OCI-LY3 (cell line): Measurements from ENCODE around the gene LMNTD1.

ENCODE experiments used
- H2AFZ ChIP-seq: fragments of 200-600, 300-600 bp; shearing (Covaris generic); 2 replicates; pipeline ENCODE4 v1.6.0; 2014; ENCODE audit warnings: antibody characterized with exemption, low read depth, low read length
- H3K27ac ChIP-seq: fragments of 200-600, 300-600 bp; sonication (generic); 2 replicates; pipeline ENCODE4 v1.5.1; 2014; ENCODE audit warnings: mild to moderate bottlenecking, low read length, moderate library complexity, mixed read lengths
- H3K27me3 ChIP-seq: fragments of 200-600, 300-600 bp; sonication (generic); 2 replicates; pipeline ENCODE4 v1.6.1; 2014; ENCODE audit warnings: low read depth, low read length, mixed read lengths
- H3K36me3 ChIP-seq: fragments of 200-600, 300-600 bp; sonication (generic); replicated peaks from 2 replicates; pipeline ENCODE3; 2014; ENCODE audit warnings: low read depth, low read length, mixed read lengths
- H3K4me1 ChIP-seq: fragments of 300-600, 200-600 bp; sonication (generic); 2 replicates; pipeline ENCODE4 v1.6.1; 2014; ENCODE audit warnings: low read length, mixed read lengths
- H3K4me2 ChIP-seq: fragments of 200-600, 300-600 bp; sonication (generic); 2 replicates; pipeline ENCODE4 v1.6.1; 2014; ENCODE audit warnings: low read length, mixed read lengths
- H3K4me3 ChIP-seq: fragments of 300-600, 200-600 bp; sonication (generic); 2 replicates; pipeline ENCODE4 v1.5.1; 2014; ENCODE audit warnings: antibody characterized with exemption, mild to moderate bottlenecking, low read length, moderate library complexity
- H3K79me2 ChIP-seq: fragments of 300-600, 200-600 bp; shearing (Covaris generic); 2 replicates; pipeline ENCODE4 v1.6.1; 2014; ENCODE audit warnings: mild to moderate bottlenecking, low read length, mixed read lengths
- H3K9ac ChIP-seq: fragments of 300-600, 200-600 bp; shearing (Covaris generic); 2 replicates; pipeline ENCODE4 v1.6.0; 2014; ENCODE audit warnings: mild to moderate bottlenecking, low read length, moderate library complexity
- H3K9me3 ChIP-seq: fragments of 200-600, 300-600 bp; shearing (Covaris generic); 2 replicates; pipeline ENCODE4 v1.6.1; 2014; ENCODE audit warnings: low read length, mixed read lengths; ENCODE audit not compliant: insufficient read depth
- H4K20me1 ChIP-seq: fragments of 200-600, 300-600 bp; sonication (generic); 2 replicates; pipeline ENCODE4 v1.6.1; 2016; ENCODE audit warnings: low read length, mixed read lengths; ENCODE audit not compliant: insufficient read depth
- EZH2phosphoT487 ChIP-seq: fragments of 200-600 bp; shearing (Covaris generic); IDR thresholded peaks from 2 replicates; pipeline ENCODE4 v1.6.1; 2018; ENCODE audit warnings: antibody characterized with exemption, mixed run types, low read depth
- TF ChIP-seq, protein P1 (sequence below): fragments of 200-600, 300-600 bp; sonication (generic); IDR thresholded peaks from 2 replicates; pipeline ENCODE4 v1.5.1; 2014; ENCODE audit warnings: antibody characterized with exemption, low read length, low read depth

LMNTD1 gene

DNA sequence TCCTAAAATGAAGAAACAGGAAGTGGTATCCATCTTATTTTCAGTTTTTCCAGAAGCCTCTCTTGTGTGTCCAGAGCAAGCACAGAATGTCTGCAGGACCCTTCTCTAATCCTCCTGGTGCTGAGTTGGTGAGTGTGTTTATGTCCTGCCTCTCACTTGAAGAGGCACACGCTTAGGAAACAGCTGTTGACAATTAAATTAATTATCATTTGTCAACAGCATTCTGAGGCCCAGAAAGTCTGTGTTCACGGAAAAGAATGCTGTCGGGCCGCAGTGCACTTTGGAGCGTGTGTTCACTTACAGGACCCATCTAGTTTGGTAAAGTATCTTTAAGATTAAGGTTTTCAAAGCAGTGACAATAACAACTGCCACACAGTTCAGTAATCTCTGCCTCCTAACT, 70.5 kb downstream of the LMNTD1 start:
- TF ChIP-seq, protein P1, sequence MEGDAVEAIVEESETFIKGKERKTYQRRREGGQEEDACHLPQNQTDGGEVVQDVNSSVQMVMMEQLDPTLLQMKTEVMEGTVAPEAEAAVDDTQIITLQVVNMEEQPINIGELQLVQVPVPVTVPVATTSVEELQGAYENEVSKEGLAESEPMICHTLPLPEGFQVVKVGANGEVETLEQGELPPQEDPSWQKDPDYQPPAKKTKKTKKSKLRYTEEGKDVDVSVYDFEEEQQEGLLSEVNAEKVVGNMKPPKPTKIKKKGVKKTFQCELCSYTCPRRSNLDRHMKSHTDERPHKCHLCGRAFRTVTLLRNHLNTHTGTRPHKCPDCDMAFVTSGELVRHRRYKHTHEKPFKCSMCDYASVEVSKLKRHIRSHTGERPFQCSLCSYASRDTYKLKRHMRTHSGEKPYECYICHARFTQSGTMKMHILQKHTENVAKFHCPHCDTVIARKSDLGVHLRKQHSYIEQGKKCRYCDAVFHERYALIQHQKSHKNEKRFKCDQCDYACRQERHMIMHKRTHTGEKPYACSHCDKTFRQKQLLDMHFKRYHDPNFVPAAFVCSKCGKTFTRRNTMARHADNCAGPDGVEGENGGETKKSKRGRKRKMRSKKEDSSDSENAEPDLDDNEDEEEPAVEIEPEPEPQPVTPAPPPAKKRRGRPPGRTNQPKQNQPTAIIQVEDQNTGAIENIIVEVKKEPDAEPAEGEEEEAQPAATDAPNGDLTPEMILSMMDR = no peak
- no peak for TF ChIP-seq EZH2phosphoT487
- Histone ChIP-seq H4K20me1 (no peaks in the 10 kb centered on the region), H3K9me3 (no peaks in the 10 kb centered on the region), H3K79me2 (no peaks in the 10 kb centered on the region), H3K9ac (no peak overlapping the region), H3K4me1 (no peaks in the 10 kb centered on the region), H3K27me3 (no peaks in the 10 kb centered on the region), H2AFZ (no peak overlapping the region), H3K27ac (no peak overlapping the region), H3K36me3 (no peaks in the 10 kb centered on the region), H3K4me3 (no peak overlapping the region), H3K4me2 (no peak overlapping the region)

DNA sequence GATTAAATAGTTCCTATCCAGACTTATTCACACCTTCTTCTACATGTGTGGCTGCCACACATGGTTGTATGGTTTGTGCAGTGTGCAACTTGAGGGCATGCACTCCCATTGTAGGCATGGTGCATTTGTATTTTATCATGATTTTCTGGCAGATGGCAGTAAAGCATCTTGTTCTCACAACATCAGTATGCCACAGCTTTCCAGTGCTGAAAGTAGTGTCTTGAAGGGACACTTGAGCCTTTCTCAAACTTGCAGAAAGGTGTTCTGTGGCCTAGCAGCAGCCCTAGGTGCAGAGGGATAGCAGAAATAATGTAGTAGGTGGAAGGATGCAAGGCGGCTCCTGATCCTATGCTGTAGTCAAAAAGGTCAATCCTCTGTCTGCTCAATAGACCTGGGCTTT, 72.9 kb downstream of the LMNTD1 start:
- H3K79me2 ChIP-seq = no peaks in the 10 kb centered on the region
- H3K27ac ChIP-seq = no peak overlapping the region
- no peaks in the 10 kb centered on the region for H4K20me1 ChIP-seq
- no peaks in the 10 kb centered on the region for H3K27me3 ChIP-seq
- no peak overlapping the region for H3K4me2 ChIP-seq
- H3K9me3 ChIP-seq = no peaks in the 10 kb centered on the region
- no peak overlapping the region for H3K9ac ChIP-seq
- TF ChIP-seq, protein P1 = no peak
- no peak for TF ChIP-seq EZH2phosphoT487
- H3K4me1 ChIP-seq = no peaks in the 10 kb centered on the region
- no peak overlapping the region for H3K4me3 ChIP-seq
- no peak overlapping the region for H2AFZ ChIP-seq
- H3K36me3 ChIP-seq = no peaks in the 10 kb centered on the region

DNA sequence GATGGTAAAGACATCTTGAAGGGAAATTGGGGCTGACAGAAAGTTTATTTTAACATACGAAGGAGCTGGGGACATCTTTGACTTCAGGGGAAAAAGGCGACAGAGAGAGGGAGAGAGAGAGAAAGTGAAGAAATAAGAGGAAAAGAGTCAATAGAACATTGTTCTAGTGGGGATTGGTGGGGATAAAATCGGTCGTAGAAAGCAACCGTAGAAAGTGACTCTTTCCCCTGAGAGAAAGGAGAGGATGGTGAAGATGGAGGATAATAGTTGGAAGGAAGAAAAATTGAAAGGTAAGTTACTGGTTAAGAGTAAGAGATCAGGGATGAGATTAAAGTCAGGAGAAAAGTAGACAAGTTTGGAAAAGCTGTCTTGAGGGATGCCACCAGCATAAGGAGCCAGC, 75.9 kb downstream of the LMNTD1 start:
- TF ChIP-seq, protein P1 = no peak
- TF ChIP-seq EZH2phosphoT487 = no peak
- Histone ChIP-seq H3K4me3 (no peak overlapping the region), H3K36me3 (no peaks in the 10 kb centered on the region), H3K27ac (no peak overlapping the region), H3K9me3 (no peaks in the 10 kb centered on the region), H3K9ac (no peak overlapping the region), H3K4me1 (no peaks in the 10 kb centered on the region), H4K20me1 (no peaks in the 10 kb centered on the region), H3K27me3 (no peaks in the 10 kb centered on the region), H2AFZ (no peak overlapping the region), H3K4me2 (no peak overlapping the region), H3K79me2 (no peaks in the 10 kb centered on the region)

DNA sequence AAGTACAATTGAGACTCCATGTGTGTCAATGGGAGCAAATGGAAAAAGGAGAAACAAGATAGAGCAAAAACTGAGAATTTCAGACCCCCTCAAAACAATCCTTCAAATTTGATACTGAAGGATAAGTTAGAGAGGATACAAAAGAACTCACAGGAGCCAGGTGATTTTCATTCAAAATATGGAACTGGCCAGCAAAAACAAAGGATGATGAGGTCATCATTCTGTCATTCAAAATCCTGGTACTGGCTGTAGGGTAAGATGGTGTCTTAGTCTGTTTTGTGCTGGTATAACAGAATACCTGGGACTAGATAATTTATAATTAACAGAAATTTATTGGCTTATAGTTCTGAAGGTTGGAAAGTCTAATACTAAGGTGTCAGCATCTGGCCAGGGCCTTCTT, 80.6 kb downstream of the LMNTD1 start:
- Histone ChIP-seq H3K9me3 (no peaks in the 10 kb centered on the region), H3K27me3 (no peaks in the 10 kb centered on the region), H3K4me3 (no peak overlapping the region), H3K27ac (no peak overlapping the region), H3K79me2 (no peaks in the 10 kb centered on the region), H3K4me1 (no peaks in the 10 kb centered on the region), H3K36me3 (no peaks in the 10 kb centered on the region), H3K4me2 (no peak overlapping the region), H3K9ac (no peak overlapping the region), H2AFZ (no peak overlapping the region), H4K20me1 (no peaks in the 10 kb centered on the region)
- TF ChIP-seq, protein P1 = no peak
